ENCODE results near the gene PSMD4. TPM values are rescaled to one million over a fixed set of nuclear protein-coding genes. Genes with fewer than 3 reads are reported as not detected.

The PSMD4 gene
- total and polyA plus RNA-seq, 2 of the 8 experiments (the other 6 are each of a cell fraction or from before 2014, with no cell fraction given) = 216 to 284 TPM

DNA sequence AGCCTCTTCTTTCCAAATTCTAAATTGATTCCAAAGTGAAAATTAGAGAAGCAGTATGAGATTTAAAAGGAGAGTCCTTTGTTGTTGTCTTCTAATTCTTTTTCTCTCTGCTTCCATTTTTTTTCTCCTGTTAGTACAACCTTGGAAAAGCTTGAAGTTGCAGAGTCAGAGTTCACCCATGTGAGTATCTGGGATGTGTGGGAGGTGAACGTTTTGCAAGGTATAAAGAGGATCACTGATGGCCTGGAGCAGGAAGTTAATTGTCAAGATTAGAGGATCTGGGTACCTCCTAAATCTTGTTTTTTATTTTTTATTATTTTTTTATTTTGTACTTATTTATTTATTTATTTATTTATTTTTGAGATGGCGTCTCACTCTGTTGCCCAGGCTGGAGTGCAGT, 7.7 kb upstream of the PSMD4 start (continued):
- TF ChIP-seq, protein P1, sequence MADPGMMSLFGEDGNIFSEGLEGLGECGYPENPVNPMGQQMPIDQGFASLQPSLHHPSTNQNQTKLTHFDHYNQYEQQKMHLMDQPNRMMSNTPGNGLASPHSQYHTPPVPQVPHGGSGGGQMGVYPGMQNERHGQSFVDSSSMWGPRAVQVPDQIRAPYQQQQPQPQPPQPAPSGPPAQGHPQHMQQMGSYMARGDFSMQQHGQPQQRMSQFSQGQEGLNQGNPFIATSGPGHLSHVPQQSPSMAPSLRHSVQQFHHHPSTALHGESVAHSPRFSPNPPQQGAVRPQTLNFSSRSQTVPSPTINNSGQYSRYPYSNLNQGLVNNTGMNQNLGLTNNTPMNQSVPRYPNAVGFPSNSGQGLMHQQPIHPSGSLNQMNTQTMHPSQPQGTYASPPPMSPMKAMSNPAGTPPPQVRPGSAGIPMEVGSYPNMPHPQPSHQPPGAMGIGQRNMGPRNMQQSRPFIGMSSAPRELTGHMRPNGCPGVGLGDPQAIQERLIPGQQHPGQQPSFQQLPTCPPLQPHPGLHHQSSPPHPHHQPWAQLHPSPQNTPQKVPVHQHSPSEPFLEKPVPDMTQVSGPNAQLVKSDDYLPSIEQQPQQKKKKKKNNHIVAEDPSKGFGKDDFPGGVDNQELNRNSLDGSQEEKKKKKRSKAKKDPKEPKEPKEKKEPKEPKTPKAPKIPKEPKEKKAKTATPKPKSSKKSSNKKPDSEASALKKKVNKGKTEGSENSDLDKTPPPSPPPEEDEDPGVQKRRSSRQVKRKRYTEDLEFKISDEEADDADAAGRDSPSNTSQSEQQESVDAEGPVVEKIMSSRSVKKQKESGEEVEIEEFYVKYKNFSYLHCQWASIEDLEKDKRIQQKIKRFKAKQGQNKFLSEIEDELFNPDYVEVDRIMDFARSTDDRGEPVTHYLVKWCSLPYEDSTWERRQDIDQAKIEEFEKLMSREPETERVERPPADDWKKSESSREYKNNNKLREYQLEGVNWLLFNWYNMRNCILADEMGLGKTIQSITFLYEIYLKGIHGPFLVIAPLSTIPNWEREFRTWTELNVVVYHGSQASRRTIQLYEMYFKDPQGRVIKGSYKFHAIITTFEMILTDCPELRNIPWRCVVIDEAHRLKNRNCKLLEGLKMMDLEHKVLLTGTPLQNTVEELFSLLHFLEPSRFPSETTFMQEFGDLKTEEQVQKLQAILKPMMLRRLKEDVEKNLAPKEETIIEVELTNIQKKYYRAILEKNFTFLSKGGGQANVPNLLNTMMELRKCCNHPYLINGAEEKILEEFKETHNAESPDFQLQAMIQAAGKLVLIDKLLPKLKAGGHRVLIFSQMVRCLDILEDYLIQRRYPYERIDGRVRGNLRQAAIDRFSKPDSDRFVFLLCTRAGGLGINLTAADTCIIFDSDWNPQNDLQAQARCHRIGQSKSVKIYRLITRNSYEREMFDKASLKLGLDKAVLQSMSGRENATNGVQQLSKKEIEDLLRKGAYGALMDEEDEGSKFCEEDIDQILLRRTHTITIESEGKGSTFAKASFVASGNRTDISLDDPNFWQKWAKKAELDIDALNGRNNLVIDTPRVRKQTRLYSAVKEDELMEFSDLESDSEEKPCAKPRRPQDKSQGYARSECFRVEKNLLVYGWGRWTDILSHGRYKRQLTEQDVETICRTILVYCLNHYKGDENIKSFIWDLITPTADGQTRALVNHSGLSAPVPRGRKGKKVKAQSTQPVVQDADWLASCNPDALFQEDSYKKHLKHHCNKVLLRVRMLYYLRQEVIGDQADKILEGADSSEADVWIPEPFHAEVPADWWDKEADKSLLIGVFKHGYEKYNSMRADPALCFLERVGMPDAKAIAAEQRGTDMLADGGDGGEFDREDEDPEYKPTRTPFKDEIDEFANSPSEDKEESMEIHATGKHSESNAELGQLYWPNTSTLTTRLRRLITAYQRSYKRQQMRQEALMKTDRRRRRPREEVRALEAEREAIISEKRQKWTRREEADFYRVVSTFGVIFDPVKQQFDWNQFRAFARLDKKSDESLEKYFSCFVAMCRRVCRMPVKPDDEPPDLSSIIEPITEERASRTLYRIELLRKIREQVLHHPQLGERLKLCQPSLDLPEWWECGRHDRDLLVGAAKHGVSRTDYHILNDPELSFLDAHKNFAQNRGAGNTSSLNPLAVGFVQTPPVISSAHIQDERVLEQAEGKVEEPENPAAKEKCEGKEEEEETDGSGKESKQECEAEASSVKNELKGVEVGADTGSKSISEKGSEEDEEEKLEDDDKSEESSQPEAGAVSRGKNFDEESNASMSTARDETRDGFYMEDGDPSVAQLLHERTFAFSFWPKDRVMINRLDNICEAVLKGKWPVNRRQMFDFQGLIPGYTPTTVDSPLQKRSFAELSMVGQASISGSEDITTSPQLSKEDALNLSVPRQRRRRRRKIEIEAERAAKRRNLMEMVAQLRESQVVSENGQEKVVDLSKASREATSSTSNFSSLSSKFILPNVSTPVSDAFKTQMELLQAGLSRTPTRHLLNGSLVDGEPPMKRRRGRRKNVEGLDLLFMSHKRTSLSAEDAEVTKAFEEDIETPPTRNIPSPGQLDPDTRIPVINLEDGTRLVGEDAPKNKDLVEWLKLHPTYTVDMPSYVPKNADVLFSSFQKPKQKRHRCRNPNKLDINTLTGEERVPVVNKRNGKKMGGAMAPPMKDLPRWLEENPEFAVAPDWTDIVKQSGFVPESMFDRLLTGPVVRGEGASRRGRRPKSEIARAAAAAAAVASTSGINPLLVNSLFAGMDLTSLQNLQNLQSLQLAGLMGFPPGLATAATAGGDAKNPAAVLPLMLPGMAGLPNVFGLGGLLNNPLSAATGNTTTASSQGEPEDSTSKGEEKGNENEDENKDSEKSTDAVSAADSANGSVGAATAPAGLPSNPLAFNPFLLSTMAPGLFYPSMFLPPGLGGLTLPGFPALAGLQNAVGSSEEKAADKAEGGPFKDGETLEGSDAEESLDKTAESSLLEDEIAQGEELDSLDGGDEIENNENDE (IDR thresholded peaks at IDR 0.05; ENCODE audit: insufficient replicate concordance, low read length) = no peak
- no peak for TF ChIP-seq TAF7 (optimal IDR thresholded peaks at IDR 0.05; ENCODE audit: borderline replicate concordance, low read depth, low read length)
- no peak for TF ChIP-seq ZNF274 (IDR thresholded peaks at IDR 0.05; ENCODE audit: borderline replicate concordance, extremely low read depth, low read length)
- no peak for TF ChIP-seq KDM4A (IDR thresholded peaks at IDR 0.05; ENCODE audit: low read depth, low read length, severe bottlenecking)
- TF ChIP-seq SAP30 (IDR thresholded peaks at IDR 0.05; ENCODE audit: insufficient read depth, insufficient replicate concordance, low read length) = no peak
- no peak for TF ChIP-seq SP4 (IDR thresholded peaks at IDR 0.05; ENCODE audit: low read length)
- TF ChIP-seq TBP (IDR thresholded peaks at IDR 0.05; ENCODE audit: low read depth, low read length) = no peak
- TF ChIP-seq, protein P2, sequence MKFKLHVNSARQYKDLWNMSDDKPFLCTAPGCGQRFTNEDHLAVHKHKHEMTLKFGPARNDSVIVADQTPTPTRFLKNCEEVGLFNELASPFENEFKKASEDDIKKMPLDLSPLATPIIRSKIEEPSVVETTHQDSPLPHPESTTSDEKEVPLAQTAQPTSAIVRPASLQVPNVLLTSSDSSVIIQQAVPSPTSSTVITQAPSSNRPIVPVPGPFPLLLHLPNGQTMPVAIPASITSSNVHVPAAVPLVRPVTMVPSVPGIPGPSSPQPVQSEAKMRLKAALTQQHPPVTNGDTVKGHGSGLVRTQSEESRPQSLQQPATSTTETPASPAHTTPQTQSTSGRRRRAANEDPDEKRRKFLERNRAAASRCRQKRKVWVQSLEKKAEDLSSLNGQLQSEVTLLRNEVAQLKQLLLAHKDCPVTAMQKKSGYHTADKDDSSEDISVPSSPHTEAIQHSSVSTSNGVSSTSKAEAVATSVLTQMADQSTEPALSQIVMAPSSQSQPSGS (IDR thresholded peaks at IDR 0.05; ENCODE audit: low read length) = no peak
- no peak for TF ChIP-seq TCF12 (IDR thresholded peaks at IDR 0.05; ENCODE audit: low read depth, low read length)
- no peak for TF ChIP-seq HDAC6 (IDR thresholded peaks at IDR 0.05; ENCODE audit: low read depth, low read length)

All from H1 (cell line).